HEK293 (cell line): ENCODE measurements around the gene GLCCI1.

Experiments used
- EGR2 ChIP-seq: fragments of 450-650 bp; formaldehyde crosslinking; IDR thresholded peaks from 2 replicates; pipeline ENCODE4 v1.5.1; 2016; ENCODE audit warnings: low read depth, missing biosample characterization, missing genetic modification characterization
- GFI1B ChIP-seq: fragments of 450-650 bp; formaldehyde crosslinking; IDR thresholded peaks from 2 replicates; pipeline ENCODE4 v1.5.1; 2016; ENCODE audit warnings: missing biosample characterization, missing genetic modification characterization
- KLF1 ChIP-seq: fragments of 450-650 bp; formaldehyde crosslinking; IDR thresholded peaks from 2 replicates; pipeline ENCODE4 v1.5.1; 2016; ENCODE audit warnings: missing biosample characterization, missing genetic modification characterization
- KLF10 ChIP-seq: fragments of 450-650 bp; IDR thresholded peaks from 2 replicates; pipeline ENCODE4 v1.5.1; 2018; ENCODE audit warnings: missing biosample characterization, mild to moderate bottlenecking, missing genetic modification characterization
- OVOL3 ChIP-seq: fragments of 450-650 bp; formaldehyde crosslinking; IDR thresholded peaks from 2 replicates; pipeline ENCODE4 v1.5.1; 2016; ENCODE audit warnings: missing biosample characterization, missing genetic modification characterization
- PRDM2 ChIP-seq: fragments of 450-650 bp; formaldehyde crosslinking; IDR thresholded peaks from 2 replicates; pipeline ENCODE4 v1.5.1; 2016; ENCODE audit warnings: missing biosample characterization, missing genetic modification characterization, borderline replicate concordance
- RBAK ChIP-seq: fragments of 450-650 bp; formaldehyde crosslinking; IDR thresholded peaks from 2 replicates; pipeline ENCODE4 v1.5.1; 2016; ENCODE audit warnings: missing biosample characterization, missing genetic modification characterization
- SCRT1 ChIP-seq: fragments of 450-650 bp; formaldehyde crosslinking; IDR thresholded peaks from 2 replicates; pipeline ENCODE4 v1.5.1; 2016; ENCODE audit warnings: missing biosample characterization, missing genetic modification characterization, borderline replicate concordance
- TRIM28 ChIP-seq: IDR thresholded peaks from 2 replicates; pipeline ENCODE4 v1.6.1; 2011; ENCODE audit warnings: low read length, control low read depth, borderline replicate concordance
- WT1 ChIP-seq: fragments of 450-650 bp; formaldehyde crosslinking; IDR thresholded peaks from 2 replicates; pipeline ENCODE4 v1.5.1; 2016; ENCODE audit warnings: missing biosample characterization, missing genetic modification characterization
- ZBTB48 ChIP-seq: fragments of 450-650 bp; formaldehyde crosslinking; IDR thresholded peaks from 2 replicates; pipeline ENCODE4 v1.5.1; 2016; ENCODE audit warnings: missing biosample characterization, missing genetic modification characterization
- ZBTB6 ChIP-seq: fragments of 450-650 bp; formaldehyde crosslinking; IDR thresholded peaks from 2 replicates; pipeline ENCODE4 v1.5.1; 2017; ENCODE audit warnings: missing biosample characterization, missing genetic modification characterization
- ZBTB8A ChIP-seq: fragments of 450-650 bp; formaldehyde crosslinking; IDR thresholded peaks from 2 replicates; pipeline ENCODE4 v1.5.1; 2016; ENCODE audit warnings: missing biosample characterization, missing genetic modification characterization
- ZNF211 ChIP-seq: fragments of 450-650 bp; formaldehyde crosslinking; IDR thresholded peaks from 2 replicates; pipeline ENCODE4 v1.5.1; 2016; ENCODE audit warnings: low read depth, missing biosample characterization, missing genetic modification characterization
- ZNF423 ChIP-seq: fragments of 450-650 bp; formaldehyde crosslinking; IDR thresholded peaks from 2 replicates; pipeline ENCODE4 v1.5.1; 2016; ENCODE audit warnings: missing biosample characterization, missing genetic modification characterization
- ZNF48 ChIP-seq: fragments of 450-650 bp; formaldehyde crosslinking; IDR thresholded peaks from 2 replicates; pipeline ENCODE4 v1.5.1; 2016; ENCODE audit warnings: missing biosample characterization, missing genetic modification characterization
- ZNF621 ChIP-seq: fragments of 450-650 bp; formaldehyde crosslinking; IDR thresholded peaks from 2 replicates; pipeline ENCODE4 v1.5.1; 2017; ENCODE audit warnings: missing biosample characterization, missing genetic modification characterization
- ZNF626 ChIP-seq: fragments of 450-650 bp; sonication (Bioruptor Pico); formaldehyde crosslinking; IDR thresholded peaks from 2 replicates; pipeline ENCODE4 v1.5.1; 2018; ENCODE audit warnings: missing biosample characterization, missing genetic modification characterization, inconsistent platforms
- ZNF629 ChIP-seq: fragments of 450-650 bp; formaldehyde crosslinking; IDR thresholded peaks from 2 replicates; pipeline ENCODE4 v1.5.1; 2017; ENCODE audit warnings: missing biosample characterization, missing genetic modification characterization
- ZNF660 ChIP-seq: fragments of 450-650 bp; IDR thresholded peaks from 2 replicates; pipeline ENCODE4 v1.5.1; 2018; ENCODE audit warnings: missing biosample characterization, mild to moderate bottlenecking, missing genetic modification characterization
- ZNF837 ChIP-seq: fragments of 450-650 bp; formaldehyde crosslinking; IDR thresholded peaks from 2 replicates; pipeline ENCODE4 v1.5.1; 2016; ENCODE audit warnings: missing biosample characterization, missing genetic modification characterization
- ZSCAN23 ChIP-seq: fragments of 450-650 bp; formaldehyde crosslinking; IDR thresholded peaks from 2 replicates; pipeline ENCODE4 v1.5.1; 2016; ENCODE audit warnings: missing biosample characterization, missing genetic modification characterization
- TF ChIP-seq, protein P1 (sequence below): fragments of 450-650 bp; formaldehyde crosslinking; conservative IDR thresholded peaks from 2 replicates; pipeline ENCODE4 v1.5.1; 2016; ENCODE audit warnings: low read depth, missing biosample characterization, missing genetic modification characterization
- TF ChIP-seq, protein P2 (sequence below): IDR thresholded peaks from 2 replicates; pipeline ENCODE4 v1.6.1; 2011; ENCODE audit warnings: mild to moderate bottlenecking, low read depth, low read length, borderline replicate concordance
- TF ChIP-seq, protein P3 (sequence below): fragments of 450-650 bp; IDR thresholded peaks from 2 replicates; pipeline ENCODE4 v1.5.1; 2018; ENCODE audit warnings: missing biosample characterization, missing genetic modification characterization
- TF ChIP-seq, protein P4 (sequence below): fragments of 450-650 bp; formaldehyde crosslinking; IDR thresholded peaks from 2 replicates; pipeline ENCODE4 v1.5.1; 2016; ENCODE audit warnings: missing biosample characterization, missing genetic modification characterization, low read depth

GLCCI1 gene

GRCh38 chr7:8063706-8064297, 95.2 kb downstream of the GLCCI1 start (continued):
- TF ChIP-seq, protein P1, sequence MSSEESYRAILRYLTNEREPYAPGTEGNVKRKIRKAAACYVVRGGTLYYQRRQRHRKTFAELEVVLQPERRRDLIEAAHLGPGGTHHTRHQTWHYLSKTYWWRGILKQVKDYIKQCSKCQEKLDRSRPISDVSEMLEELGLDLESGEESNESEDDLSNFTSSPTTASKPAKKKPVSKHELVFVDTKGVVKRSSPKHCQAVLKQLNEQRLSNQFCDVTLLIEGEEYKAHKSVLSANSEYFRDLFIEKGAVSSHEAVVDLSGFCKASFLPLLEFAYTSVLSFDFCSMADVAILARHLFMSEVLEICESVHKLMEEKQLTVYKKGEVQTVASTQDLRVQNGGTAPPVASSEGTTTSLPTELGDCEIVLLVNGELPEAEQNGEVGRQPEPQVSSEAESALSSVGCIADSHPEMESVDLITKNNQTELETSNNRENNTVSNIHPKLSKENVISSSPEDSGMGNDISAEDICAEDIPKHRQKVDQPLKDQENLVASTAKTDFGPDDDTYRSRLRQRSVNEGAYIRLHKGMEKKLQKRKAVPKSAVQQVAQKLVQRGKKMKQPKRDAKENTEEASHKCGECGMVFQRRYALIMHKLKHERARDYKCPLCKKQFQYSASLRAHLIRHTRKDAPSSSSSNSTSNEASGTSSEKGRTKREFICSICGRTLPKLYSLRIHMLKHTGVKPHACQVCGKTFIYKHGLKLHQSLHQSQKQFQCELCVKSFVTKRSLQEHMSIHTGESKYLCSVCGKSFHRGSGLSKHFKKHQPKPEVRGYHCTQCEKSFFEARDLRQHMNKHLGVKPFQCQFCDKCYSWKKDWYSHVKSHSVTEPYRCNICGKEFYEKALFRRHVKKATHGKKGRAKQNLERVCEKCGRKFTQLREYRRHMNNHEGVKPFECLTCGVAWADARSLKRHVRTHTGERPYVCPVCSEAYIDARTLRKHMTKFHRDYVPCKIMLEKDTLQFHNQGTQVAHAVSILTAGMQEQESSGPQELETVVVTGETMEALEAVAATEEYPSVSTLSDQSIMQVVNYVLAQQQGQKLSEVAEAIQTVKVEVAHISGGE (tag by site-specific recombination) = no peak
- TF ChIP-seq GFI1B = 0 out of 2 replicates have a peak, but pooled peaks have one; percentile 27
- TF ChIP-seq ZNF621 (tag by site-specific recombination) = no peak
- TF ChIP-seq, protein P2, sequence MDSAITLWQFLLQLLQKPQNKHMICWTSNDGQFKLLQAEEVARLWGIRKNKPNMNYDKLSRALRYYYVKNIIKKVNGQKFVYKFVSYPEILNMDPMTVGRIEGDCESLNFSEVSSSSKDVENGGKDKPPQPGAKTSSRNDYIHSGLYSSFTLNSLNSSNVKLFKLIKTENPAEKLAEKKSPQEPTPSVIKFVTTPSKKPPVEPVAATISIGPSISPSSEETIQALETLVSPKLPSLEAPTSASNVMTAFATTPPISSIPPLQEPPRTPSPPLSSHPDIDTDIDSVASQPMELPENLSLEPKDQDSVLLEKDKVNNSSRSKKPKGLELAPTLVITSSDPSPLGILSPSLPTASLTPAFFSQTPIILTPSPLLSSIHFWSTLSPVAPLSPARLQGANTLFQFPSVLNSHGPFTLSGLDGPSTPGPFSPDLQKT = no peak
- no peak for TF ChIP-seq ZSCAN23 (tag by site-specific recombination)
- TF ChIP-seq ZBTB8A = no peak
- TF ChIP-seq WT1 (tag by site-specific recombination) = peak; percentile 74
- no peak for TF ChIP-seq SCRT1 (tag by site-specific recombination)
- TF ChIP-seq KLF1 (tag by site-specific recombination) = no peak
- TF ChIP-seq ZNF626 (tag by site-specific recombination) = no peak
- TF ChIP-seq ZNF423 (tag by site-specific recombination) = no peak
- TF ChIP-seq, protein P3, sequence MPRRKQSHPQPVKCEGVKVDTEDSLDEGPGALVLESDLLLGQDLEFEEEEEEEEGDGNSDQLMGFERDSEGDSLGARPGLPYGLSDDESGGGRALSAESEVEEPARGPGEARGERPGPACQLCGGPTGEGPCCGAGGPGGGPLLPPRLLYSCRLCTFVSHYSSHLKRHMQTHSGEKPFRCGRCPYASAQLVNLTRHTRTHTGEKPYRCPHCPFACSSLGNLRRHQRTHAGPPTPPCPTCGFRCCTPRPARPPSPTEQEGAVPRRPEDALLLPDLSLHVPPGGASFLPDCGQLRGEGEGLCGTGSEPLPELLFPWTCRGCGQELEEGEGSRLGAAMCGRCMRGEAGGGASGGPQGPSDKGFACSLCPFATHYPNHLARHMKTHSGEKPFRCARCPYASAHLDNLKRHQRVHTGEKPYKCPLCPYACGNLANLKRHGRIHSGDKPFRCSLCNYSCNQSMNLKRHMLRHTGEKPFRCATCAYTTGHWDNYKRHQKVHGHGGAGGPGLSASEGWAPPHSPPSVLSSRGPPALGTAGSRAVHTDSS (tag by site-specific recombination) = no peak
- TF ChIP-seq PRDM2 (tag by site-specific recombination) = no peak
- no peak for TF ChIP-seq RBAK (tag by site-specific recombination)
- TF ChIP-seq, protein P4, sequence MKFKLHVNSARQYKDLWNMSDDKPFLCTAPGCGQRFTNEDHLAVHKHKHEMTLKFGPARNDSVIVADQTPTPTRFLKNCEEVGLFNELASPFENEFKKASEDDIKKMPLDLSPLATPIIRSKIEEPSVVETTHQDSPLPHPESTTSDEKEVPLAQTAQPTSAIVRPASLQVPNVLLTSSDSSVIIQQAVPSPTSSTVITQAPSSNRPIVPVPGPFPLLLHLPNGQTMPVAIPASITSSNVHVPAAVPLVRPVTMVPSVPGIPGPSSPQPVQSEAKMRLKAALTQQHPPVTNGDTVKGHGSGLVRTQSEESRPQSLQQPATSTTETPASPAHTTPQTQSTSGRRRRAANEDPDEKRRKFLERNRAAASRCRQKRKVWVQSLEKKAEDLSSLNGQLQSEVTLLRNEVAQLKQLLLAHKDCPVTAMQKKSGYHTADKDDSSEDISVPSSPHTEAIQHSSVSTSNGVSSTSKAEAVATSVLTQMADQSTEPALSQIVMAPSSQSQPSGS (tag by site-specific recombination) = no peak
- TF ChIP-seq ZBTB48 = no peak
- no peak for TF ChIP-seq ZNF660 (tag by site-specific recombination)
- no peak for TF ChIP-seq EGR2 (tag by site-specific recombination)
- TF ChIP-seq ZNF629 (tag by site-specific recombination) = no peak
- no peak for TF ChIP-seq ZBTB6
- 0 out of 2 replicates have a peak, but pooled peaks have one; percentile 37 for TF ChIP-seq OVOL3
- TF ChIP-seq TRIM28 = no peak
- TF ChIP-seq KLF10 (tag by site-specific recombination) = no peak
- no peak for TF ChIP-seq ZNF837 (tag by site-specific recombination)
- TF ChIP-seq ZNF48 (tag by site-specific recombination) = no peak
- no peak for TF ChIP-seq ZNF211
